GM10248 (cell line): Measurements from ENCODE around the gene PSMG1.

Experiments
- CTCF ChIA-PET: fragments of 300-600 bp; sonication (Branson Sonifier 250); formaldehyde crosslinking; extraction: SDS; loops from one replicate; lab custom pipeline; 2021; ENCODE audit warnings: antibody characterized with exemption; lab: Yijun Ruan, JAX
- POLR2A ChIA-PET: fragments of 350-650 bp; sonication (Branson Sonifier 250); formaldehyde crosslinking; extraction: SDS; loops from one replicate; lab custom pipeline; 2020; ENCODE audit warnings: antibody characterized with exemption; lab: Yijun Ruan, JAX
- DNase-seq: peaks from one replicate; pipeline ENCODE4 v3.0.0; 2012; ENCODE audit errors: extremely low spot score
- CTCF ChIP-seq: IDR thresholded peaks from 2 replicates; pipeline ENCODE4 v1.5.1; 2012; ENCODE audit warnings: mild to moderate bottlenecking, low read depth; ENCODE audit errors: extremely low read depth, missing control alignments, control extremely low read depth

The PSMG1 gene

GRCh38 chr21:39208624-39209333, 25.5 kb upstream of the PSMG1 start:
- POLR2A ChIA-PET: no interaction called here
- no peak for TF ChIP-seq CTCF

GRCh38 chr21:39204134-39204533, 20.9 kb upstream of the PSMG1 start:
- CTCF ChIA-PET: interaction anchor here (2.4 kb wide), 1 partner anchor 15 kb away, joined by 11 read pairs; no protein-coding TSS in a partner anchor
- DNase-seq: no peak
- TF ChIP-seq CTCF: no peak
- POLR2A ChIA-PET: no interaction called here

More at GRCh38 chr21:39208624-39209333, 25.5 kb upstream of the PSMG1 start:
- CTCF ChIA-PET: no interaction called here
- DNase-seq: no peak

GRCh38 chr21:39198800-39199199, 15.5 kb upstream of the PSMG1 start:
- CTCF ChIA-PET: interaction anchor here (1.5 kb wide), 1 partner anchor 21 kb away, joined by 3 read pairs; no protein-coding TSS in a partner anchor
- no peak for DNase-seq
- POLR2A ChIA-PET: no interaction called here
- TF ChIP-seq CTCF: no peak

GRCh38 chr21:39197448-39198233, 14.4 kb upstream of the PSMG1 start:
- ChIA-PET POLR2A (no interaction called here), CTCF (interaction anchor here (1.1 to 1.6 kb wide), 4 partner anchors 8 to 86 kb away, joined by 3 read pairs; no protein-coding TSS in a partner anchor)
- no peak for DNase-seq
- no peak for TF ChIP-seq CTCF

GRCh38 chr21:39196838-39197237, 13.6 kb upstream of the PSMG1 start:
- TF ChIP-seq CTCF: no peak
- DNase-seq: no peak
- CTCF ChIA-PET: interaction anchor here (1.2 to 1.6 kb wide), 2 partner anchors 43 to 87 kb away, joined by 3 read pairs; no protein-coding TSS in a partner anchor
- POLR2A ChIA-PET: no interaction called here

GRCh38 chr21:39196310-39196709, 13.1 kb upstream of the PSMG1 start:
- TF ChIP-seq CTCF: no peak
- no peak for DNase-seq
- POLR2A ChIA-PET: no interaction called here
- CTCF ChIA-PET: interaction anchor here (1.2 to 1.6 kb wide), 2 partner anchors 43 to 87 kb away, joined by 3 read pairs; no protein-coding TSS in a partner anchor
